ENCODE measurements around the gene ZCCHC24. TPM values are rescaled to one million over a fixed set of nuclear protein-coding genes. Genes with fewer than 3 reads are reported as not detected.

ZCCHC24 gene
- polyA plus RNA-seq, 1 of the 3 experiments (the other 2 are of a cell fraction), result 15.8 TPM

DNA sequence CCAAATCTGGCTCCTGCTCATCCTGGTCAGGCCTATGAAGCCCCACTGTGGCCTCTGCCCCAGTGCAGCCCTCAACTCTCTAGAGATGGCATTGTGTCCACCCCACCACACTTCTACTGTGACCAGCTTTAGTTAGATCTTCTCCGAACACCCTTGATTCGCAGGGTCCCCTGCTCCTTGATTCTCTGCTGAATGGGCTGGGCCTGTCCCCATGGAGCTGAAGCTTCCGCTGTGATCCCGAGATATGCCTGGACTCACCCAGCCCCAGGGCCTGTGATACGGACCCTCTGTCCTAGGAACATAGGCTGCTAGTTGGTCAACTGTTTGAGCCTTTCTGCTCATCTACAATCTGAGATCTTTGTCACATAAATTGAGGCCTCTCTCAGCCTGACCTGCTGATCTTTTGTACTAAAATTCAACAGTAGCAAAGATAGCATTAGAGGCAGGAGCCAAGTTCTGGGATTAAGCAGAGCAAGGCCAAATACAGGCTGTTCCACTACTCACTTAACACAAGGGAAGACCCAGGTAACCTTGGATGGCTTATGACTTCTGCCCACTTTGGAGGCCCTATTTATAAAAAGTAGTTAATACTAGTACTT lies 104.7 kb downstream of the ZCCHC24 start:
- H3K36me3 ChIP-seq (replicated peaks in 1 of 2; ENCODE audit: control insufficient read depth in 1 of 2, insufficient read depth in 2 of 2, low read length in 1 of 2), result no peaks in the 10 kb centered on the region
- ChIA-PET CTCF (interaction anchor here (0.8 kb wide), 1 partner anchor 25 kb away, joined by 3 read pairs; no protein-coding TSS in a partner anchor), POLR2A (no interaction called here)
- WGBS (ENCODE audit: low lambda C conversion rate), result 100% methylated on average over 2 of the region's 5 CpGs
- no peaks in the 10 kb centered on the region for H3K9me3 ChIP-seq
- no peaks in the 10 kb centered on the region for H4K20me1 ChIP-seq (ENCODE audit: insufficient read depth)
- no peak overlapping the region for H2AFZ ChIP-seq (ENCODE audit: low read depth)
- no peak for DNase-seq
- no peak overlapping the region for H3K27ac ChIP-seq (ENCODE audit: low read depth in 2 of 2, low read length in 1 of 2)
- H3K27me3 ChIP-seq (ENCODE audit: insufficient read depth), result no peaks in the 10 kb centered on the region
- H3K4me3 ChIP-seq (ENCODE audit: low read depth in 2 of 2, low read length in 1 of 2), result no peak overlapping the region
- H3K9me2 ChIP-seq, result no peaks in the 10 kb centered on the region
- H3K4me1 ChIP-seq (ENCODE audit: control insufficient read depth in 1 of 2, insufficient read depth in 2 of 2, low read depth in 1 of 2, low read length in 1 of 2), result peaks cover 0 to 30% of the 10 kb centered on the region in 2 experiments; a peak in 1 of 4 replicates
- TF ChIP-seq CHD2 (IDR thresholded peaks at IDR 0.05; ENCODE audit: low read length, partially characterized antibody), result no peak
- TF ChIP-seq RFX5 (IDR thresholded peaks at IDR 0.05; ENCODE audit: low read length), result no peak
- no peak for TF ChIP-seq SIN3A (IDR thresholded peaks at IDR 0.05; ENCODE audit: borderline replicate concordance, low read depth, low read length)
- TF ChIP-seq, protein P1, sequence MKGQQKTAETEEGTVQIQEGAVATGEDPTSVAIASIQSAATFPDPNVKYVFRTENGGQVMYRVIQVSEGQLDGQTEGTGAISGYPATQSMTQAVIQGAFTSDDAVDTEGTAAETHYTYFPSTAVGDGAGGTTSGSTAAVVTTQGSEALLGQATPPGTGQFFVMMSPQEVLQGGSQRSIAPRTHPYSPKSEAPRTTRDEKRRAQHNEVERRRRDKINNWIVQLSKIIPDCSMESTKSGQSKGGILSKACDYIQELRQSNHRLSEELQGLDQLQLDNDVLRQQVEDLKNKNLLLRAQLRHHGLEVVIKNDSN (IDR thresholded peaks at IDR 0.05; ENCODE audit: borderline replicate concordance, low read depth), result no peak
- TF ChIP-seq YY1 (IDR thresholded peaks at IDR 0.05; ENCODE audit: low read depth), result no peak
- TF ChIP-seq EZH2phosphoT487 (IDR thresholded peaks at IDR 0.05; ENCODE audit: borderline replicate concordance, low read depth), result no peak
- no peak for TF ChIP-seq GATA2 (CRISPR knock-in tag; IDR thresholded peaks at IDR 0.05)
- TF ChIP-seq, protein P2, sequence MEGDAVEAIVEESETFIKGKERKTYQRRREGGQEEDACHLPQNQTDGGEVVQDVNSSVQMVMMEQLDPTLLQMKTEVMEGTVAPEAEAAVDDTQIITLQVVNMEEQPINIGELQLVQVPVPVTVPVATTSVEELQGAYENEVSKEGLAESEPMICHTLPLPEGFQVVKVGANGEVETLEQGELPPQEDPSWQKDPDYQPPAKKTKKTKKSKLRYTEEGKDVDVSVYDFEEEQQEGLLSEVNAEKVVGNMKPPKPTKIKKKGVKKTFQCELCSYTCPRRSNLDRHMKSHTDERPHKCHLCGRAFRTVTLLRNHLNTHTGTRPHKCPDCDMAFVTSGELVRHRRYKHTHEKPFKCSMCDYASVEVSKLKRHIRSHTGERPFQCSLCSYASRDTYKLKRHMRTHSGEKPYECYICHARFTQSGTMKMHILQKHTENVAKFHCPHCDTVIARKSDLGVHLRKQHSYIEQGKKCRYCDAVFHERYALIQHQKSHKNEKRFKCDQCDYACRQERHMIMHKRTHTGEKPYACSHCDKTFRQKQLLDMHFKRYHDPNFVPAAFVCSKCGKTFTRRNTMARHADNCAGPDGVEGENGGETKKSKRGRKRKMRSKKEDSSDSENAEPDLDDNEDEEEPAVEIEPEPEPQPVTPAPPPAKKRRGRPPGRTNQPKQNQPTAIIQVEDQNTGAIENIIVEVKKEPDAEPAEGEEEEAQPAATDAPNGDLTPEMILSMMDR (IDR thresholded peaks at IDR 0.05), result no peak
- TF ChIP-seq MXI1 (IDR thresholded peaks at IDR 0.05; ENCODE audit: low read depth, low read length), result no peak
- TF ChIP-seq, protein P3, sequence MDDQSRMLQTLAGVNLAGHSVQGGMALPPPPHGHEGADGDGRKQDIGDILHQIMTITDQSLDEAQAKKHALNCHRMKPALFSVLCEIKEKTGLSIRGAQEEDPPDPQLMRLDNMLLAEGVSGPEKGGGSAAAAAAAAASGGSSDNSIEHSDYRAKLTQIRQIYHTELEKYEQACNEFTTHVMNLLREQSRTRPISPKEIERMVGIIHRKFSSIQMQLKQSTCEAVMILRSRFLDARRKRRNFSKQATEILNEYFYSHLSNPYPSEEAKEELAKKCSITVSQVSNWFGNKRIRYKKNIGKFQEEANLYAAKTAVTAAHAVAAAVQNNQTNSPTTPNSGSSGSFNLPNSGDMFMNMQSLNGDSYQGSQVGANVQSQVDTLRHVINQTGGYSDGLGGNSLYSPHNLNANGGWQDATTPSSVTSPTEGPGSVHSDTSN (IDR thresholded peaks at IDR 0.05), result no peak
- no peak for TF ChIP-seq RAD21 (IDR thresholded peaks at IDR 0.05; ENCODE audit: low read length)
- TF ChIP-seq, protein P4, sequence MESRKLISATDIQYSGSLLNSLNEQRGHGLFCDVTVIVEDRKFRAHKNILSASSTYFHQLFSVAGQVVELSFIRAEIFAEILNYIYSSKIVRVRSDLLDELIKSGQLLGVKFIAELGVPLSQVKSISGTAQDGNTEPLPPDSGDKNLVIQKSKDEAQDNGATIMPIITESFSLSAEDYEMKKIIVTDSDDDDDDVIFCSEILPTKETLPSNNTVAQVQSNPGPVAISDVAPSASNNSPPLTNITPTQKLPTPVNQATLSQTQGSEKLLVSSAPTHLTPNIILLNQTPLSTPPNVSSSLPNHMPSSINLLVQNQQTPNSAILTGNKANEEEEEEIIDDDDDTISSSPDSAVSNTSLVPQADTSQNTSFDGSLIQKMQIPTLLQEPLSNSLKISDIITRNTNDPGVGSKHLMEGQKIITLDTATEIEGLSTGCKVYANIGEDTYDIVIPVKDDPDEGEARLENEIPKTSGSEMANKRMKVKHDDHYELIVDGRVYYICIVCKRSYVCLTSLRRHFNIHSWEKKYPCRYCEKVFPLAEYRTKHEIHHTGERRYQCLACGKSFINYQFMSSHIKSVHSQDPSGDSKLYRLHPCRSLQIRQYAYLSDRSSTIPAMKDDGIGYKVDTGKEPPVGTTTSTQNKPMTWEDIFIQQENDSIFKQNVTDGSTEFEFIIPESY (IDR thresholded peaks at IDR 0.05; ENCODE audit: borderline replicate concordance, low read depth), result no peak
- TF ChIP-seq ELF1 (IDR thresholded peaks at IDR 0.05), result no peak
- TF ChIP-seq POLR2AphosphoS5 (IDR thresholded peaks at IDR 0.05; ENCODE audit: low read depth, low read length), result no peak
- TF ChIP-seq TAF1 (IDR thresholded peaks at IDR 0.05; ENCODE audit: borderline replicate concordance, low read depth, low read length), result no peak
- TF ChIP-seq TEAD4 (IDR thresholded peaks at IDR 0.05; ENCODE audit: borderline replicate concordance, insufficient read depth), result no peak
- TF ChIP-seq, protein P5, sequence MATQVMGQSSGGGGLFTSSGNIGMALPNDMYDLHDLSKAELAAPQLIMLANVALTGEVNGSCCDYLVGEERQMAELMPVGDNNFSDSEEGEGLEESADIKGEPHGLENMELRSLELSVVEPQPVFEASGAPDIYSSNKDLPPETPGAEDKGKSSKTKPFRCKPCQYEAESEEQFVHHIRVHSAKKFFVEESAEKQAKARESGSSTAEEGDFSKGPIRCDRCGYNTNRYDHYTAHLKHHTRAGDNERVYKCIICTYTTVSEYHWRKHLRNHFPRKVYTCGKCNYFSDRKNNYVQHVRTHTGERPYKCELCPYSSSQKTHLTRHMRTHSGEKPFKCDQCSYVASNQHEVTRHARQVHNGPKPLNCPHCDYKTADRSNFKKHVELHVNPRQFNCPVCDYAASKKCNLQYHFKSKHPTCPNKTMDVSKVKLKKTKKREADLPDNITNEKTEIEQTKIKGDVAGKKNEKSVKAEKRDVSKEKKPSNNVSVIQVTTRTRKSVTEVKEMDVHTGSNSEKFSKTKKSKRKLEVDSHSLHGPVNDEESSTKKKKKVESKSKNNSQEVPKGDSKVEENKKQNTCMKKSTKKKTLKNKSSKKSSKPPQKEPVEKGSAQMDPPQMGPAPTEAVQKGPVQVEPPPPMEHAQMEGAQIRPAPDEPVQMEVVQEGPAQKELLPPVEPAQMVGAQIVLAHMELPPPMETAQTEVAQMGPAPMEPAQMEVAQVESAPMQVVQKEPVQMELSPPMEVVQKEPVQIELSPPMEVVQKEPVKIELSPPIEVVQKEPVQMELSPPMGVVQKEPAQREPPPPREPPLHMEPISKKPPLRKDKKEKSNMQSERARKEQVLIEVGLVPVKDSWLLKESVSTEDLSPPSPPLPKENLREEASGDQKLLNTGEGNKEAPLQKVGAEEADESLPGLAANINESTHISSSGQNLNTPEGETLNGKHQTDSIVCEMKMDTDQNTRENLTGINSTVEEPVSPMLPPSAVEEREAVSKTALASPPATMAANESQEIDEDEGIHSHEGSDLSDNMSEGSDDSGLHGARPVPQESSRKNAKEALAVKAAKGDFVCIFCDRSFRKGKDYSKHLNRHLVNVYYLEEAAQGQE (IDR thresholded peaks at IDR 0.05; ENCODE audit: low read depth, low read length), result no peak
- TF ChIP-seq SMC3 (IDR thresholded peaks at IDR 0.05; ENCODE audit: low read depth, low read length), result no peak
- TF ChIP-seq JUND (IDR thresholded peaks at IDR 0.05), result no peak
- no peak for TF ChIP-seq MEF2A (IDR thresholded peaks at IDR 0.05; ENCODE audit: borderline replicate concordance, low read depth)
- H3K79me2 ChIP-seq (ENCODE audit: insufficient read depth), result no peaks in the 10 kb centered on the region
- H3F3A ChIP-seq (replicated peaks; ENCODE audit: insufficient read depth), result no peaks in the 10 kb centered on the region
- no peak overlapping the region for H3K9ac ChIP-seq
- H3K4me2 ChIP-seq, result no peak overlapping the region

All from SK-N-SH (cell line).